Vagina (tissue), 2 donors: ENCODE measurements around the gene VIPR2. TPM values are rescaled to one million over a fixed set of nuclear protein-coding genes. Genes with fewer than 3 reads are reported as not detected.

Source experiments
- DNase-seq, 2 donors: peaks; one replicate each; pipeline ENCODE4 v3.0.0-alpha.2; 2017; ENCODE audit errors: extremely low spot score in 2 of 2
- H3K27ac ChIP-seq: fragments of 200-600 bp; sonication (generic); one replicate; pipeline ENCODE4 v1.5.1; 2019
- H3K27me3 ChIP-seq: fragments of 200-600 bp; sonication (generic); one replicate; pipeline ENCODE4 v1.5.1; 2019
- H3K36me3 ChIP-seq, 2 donors: fragments of 200-600 bp; sonication (generic); one replicate each; pipeline ENCODE4 v1.5.1; 2017 to 2019
- H3K4me1 ChIP-seq: fragments of 200-600 bp; sonication (generic); one replicate; pipeline ENCODE4 v1.5.1; 2019
- H3K4me3 ChIP-seq, 2 donors: fragments of 200-600 bp; sonication (generic); 1 replicate in 1 of 2; 2 replicates in 1 of 2; pipeline ENCODE4 v1.5.1; 2016 to 2019
- H3K9me3 ChIP-seq: fragments of 200-600 bp; sonication (generic); one replicate; pipeline ENCODE4 v1.5.1; 2019
- POLR2A ChIP-seq, 2 donors: fragments of 450-650 bp; IDR thresholded peaks; one replicate each; pipeline ENCODE4 v1.6.1; 2017; ENCODE audit warnings: antibody characterized with exemption in 2 of 2, mild to moderate bottlenecking in 2 of 2, moderate library complexity in 2 of 2
- POLR2AphosphoS5 ChIP-seq, 2 donors: sonication (generic); formaldehyde crosslinking; IDR thresholded peaks; one replicate each; pipeline ENCODE4 v1.9.0; 2017; ENCODE audit warnings: antibody characterized with exemption in 2 of 2, mild to moderate bottlenecking in 2 of 2, low read depth in 1 of 2; ENCODE audit not compliant: insufficient read depth in 1 of 2
- intact Hi-C: fragments of 100-400 bp; cut with DNase I; formaldehyde crosslinking; loops from one replicate; pipeline ENCODE4 v1.15.1; 2023
- total RNA-seq: library from RNA; depleted of rRNA; stranded (reverse); fragments of >200 nt; gene quantifications from one replicate; pipeline ENCODE4 v1.2.3, GENCODE V29; 2016
- TF ChIP-seq, protein P1 (sequence below), 3 experiments: fragments of 450-650 bp in 2 of 3; fragments of 200-600 bp in 1 of 3; sonication (generic) in 1 of 3; IDR thresholded peaks; one replicate each; pipeline ENCODE4 v1.5.1; 2017 to 2019; ENCODE audit warnings: antibody characterized with exemption in 3 of 3, mild to moderate bottlenecking in 2 of 3, moderate library complexity in 2 of 3

Gene VIPR2
- total RNA-seq, 1 donor from 2014 or later, result 11.3 TPM

DNA sequence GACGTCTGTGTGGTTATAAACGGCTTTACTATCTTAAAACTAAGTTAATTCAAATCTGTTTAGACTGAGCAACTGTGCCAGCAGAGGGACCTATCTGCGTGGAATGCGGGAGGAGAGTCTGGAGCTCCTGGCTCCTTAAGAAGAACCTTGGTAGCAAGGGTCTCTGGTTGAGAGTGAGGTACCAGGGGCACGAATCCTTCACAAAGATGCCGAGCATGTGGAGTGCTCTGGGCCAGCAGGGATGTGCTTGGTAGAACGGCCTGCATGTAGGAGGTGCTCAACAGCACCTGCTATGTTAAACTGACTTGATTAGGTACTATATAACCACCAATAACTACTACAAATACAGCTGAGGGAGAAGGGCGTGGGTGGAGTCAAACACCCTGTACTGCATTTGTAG, 102.6 kb downstream of the VIPR2 start:
- no peaks in the 10 kb centered on the region for H3K9me3 ChIP-seq
- H3K36me3 ChIP-seq, result no peaks in the 10 kb centered on the region
- no peaks in the 10 kb centered on the region for H3K27me3 ChIP-seq
- H3K4me1 ChIP-seq, result no peaks in the 10 kb centered on the region
- H3K4me3 ChIP-seq, result no peak overlapping the region
- TF ChIP-seq POLR2AphosphoS5 (IDR thresholded peaks at IDR 0.05; ENCODE audit: insufficient read depth in 1 of 2, low read depth in 1 of 2) (no peak), POLR2A (IDR thresholded peaks at IDR 0.05) (no peak)
- TF ChIP-seq, protein P1, sequence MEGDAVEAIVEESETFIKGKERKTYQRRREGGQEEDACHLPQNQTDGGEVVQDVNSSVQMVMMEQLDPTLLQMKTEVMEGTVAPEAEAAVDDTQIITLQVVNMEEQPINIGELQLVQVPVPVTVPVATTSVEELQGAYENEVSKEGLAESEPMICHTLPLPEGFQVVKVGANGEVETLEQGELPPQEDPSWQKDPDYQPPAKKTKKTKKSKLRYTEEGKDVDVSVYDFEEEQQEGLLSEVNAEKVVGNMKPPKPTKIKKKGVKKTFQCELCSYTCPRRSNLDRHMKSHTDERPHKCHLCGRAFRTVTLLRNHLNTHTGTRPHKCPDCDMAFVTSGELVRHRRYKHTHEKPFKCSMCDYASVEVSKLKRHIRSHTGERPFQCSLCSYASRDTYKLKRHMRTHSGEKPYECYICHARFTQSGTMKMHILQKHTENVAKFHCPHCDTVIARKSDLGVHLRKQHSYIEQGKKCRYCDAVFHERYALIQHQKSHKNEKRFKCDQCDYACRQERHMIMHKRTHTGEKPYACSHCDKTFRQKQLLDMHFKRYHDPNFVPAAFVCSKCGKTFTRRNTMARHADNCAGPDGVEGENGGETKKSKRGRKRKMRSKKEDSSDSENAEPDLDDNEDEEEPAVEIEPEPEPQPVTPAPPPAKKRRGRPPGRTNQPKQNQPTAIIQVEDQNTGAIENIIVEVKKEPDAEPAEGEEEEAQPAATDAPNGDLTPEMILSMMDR (IDR thresholded peaks at IDR 0.05), result no peak
- peak overlapping the region; percentile 16 for H3K27ac ChIP-seq
- intact Hi-C loops, result no loop called here
- DNase-seq, result no peak

DNA sequence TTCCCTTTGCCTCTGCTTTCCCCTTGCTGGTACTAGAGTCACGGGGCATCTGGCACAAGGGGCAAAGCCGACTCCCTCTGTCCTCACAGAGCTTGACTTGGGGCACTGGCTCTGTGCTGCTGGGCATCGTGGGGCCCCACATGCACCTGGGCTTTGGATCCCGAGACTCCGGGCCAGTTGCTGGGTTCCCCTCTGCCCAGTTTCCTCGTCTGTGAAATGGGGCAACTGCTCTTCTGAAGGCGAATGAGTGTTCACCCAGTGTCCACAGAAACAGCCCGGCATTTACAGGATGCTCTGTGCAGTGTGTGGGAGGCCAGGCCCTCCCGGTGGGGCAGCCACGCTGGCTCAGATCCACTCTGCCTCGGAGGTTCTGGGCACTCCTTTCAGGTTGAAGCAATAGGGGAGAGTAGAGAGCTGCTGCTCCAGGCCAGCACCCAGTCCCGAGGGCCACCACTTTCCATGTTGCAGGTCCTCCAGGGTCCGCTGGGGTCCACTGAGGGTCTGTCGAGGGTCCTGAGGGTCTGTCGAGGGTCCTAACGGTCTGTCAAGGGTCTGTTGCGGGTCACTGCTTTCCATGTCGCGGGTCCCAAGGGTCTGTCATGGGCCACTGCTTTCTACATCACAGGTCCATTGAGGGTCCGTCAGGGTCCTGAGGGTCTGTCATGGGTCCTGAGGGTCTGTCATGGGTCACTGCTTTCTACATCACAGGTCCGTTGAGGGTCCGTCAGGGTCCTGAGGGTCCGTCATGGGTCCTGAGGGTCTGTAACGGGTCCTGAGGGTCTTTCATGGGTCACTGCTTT, 103.6 kb downstream of the VIPR2 start:
- TF ChIP-seq POLR2AphosphoS5 (IDR thresholded peaks at IDR 0.05; ENCODE audit: insufficient read depth in 1 of 2, low read depth in 1 of 2) (no peak), POLR2A (IDR thresholded peaks at IDR 0.05) (no peak)
- TF ChIP-seq, protein P1 (IDR thresholded peaks at IDR 0.05), result no peak
- Histone ChIP-seq H3K4me3 (no peak overlapping the region), H3K27me3 (no peaks in the 10 kb centered on the region), H3K4me1 (no peaks in the 10 kb centered on the region), H3K9me3 (no peaks in the 10 kb centered on the region), H3K36me3 (no peaks in the 10 kb centered on the region), H3K27ac (no peak overlapping the region)
- peak; percentile 87 to 93 for DNase-seq
- intact Hi-C loops, result no loop called here

DNA sequence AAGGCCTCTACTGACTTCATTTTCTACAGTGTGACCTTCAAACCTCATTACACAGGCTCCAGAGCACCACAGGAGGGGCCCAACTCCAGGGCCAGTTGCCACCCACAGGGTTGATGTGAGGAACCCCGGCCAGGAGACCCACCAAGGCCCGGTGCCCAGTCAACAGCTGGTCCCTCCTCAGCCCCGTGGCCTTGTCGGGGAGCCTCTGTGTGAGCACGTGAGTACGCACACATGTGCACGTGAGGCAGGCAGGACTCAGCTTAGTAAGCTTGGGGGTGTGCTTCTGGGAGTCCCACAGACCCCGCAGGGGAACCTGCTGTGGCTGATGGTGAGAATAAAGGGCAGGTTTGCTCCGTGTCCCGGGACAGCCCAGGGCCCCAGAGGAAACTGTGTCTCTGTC, 104.5 kb downstream of the VIPR2 start:
- TF ChIP-seq POLR2AphosphoS5 (IDR thresholded peaks at IDR 0.05; ENCODE audit: insufficient read depth in 1 of 2, low read depth in 1 of 2) (no peak), POLR2A (IDR thresholded peaks at IDR 0.05) (no peak)
- TF ChIP-seq, protein P1 (IDR thresholded peaks at IDR 0.05), result no peak
- H3K27me3 ChIP-seq, result no peaks in the 10 kb centered on the region
- intact Hi-C loops, result no loop called here
- DNase-seq, result peak in 1 of 2 donors; percentile 61
- no peak overlapping the region for H3K27ac ChIP-seq
- no peaks in the 10 kb centered on the region for H3K4me1 ChIP-seq
- H3K36me3 ChIP-seq, result no peaks in the 10 kb centered on the region
- no peak overlapping the region for H3K4me3 ChIP-seq
- H3K9me3 ChIP-seq, result no peaks in the 10 kb centered on the region

DNA sequence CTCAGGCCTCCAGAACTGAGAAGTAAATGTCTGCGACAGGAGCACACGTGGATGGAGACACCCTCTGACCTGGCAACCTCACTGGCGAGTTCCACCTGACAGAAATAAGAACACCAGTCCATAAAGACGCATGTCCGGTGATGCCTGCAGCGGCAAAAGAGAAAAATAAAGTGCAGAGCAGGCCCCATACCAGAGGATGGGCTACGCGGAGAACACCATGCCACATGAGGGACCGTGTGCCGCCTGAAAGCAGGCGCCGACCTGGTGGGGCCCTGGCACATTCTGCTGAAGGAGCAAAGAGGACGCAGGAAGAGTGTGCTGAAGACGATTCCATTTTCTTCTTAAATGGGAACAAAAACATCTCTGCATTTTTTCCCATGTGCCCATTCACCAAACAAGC, 105.0 kb downstream of the VIPR2 start:
- Histone ChIP-seq H3K27me3 (no peaks in the 10 kb centered on the region), H3K4me3 (no peak overlapping the region), H3K27ac (no peak overlapping the region), H3K36me3 (no peaks in the 10 kb centered on the region), H3K9me3 (no peaks in the 10 kb centered on the region), H3K4me1 (no peaks in the 10 kb centered on the region)
- DNase-seq, result no peak
- TF ChIP-seq POLR2A (IDR thresholded peaks at IDR 0.05), result no peak
- TF ChIP-seq, protein P1 (IDR thresholded peaks at IDR 0.05), result no peak
- TF ChIP-seq POLR2AphosphoS5 (IDR thresholded peaks at IDR 0.05; ENCODE audit: insufficient read depth in 1 of 2, low read depth in 1 of 2), result no peak
- intact Hi-C loops, result no loop called here

DNA sequence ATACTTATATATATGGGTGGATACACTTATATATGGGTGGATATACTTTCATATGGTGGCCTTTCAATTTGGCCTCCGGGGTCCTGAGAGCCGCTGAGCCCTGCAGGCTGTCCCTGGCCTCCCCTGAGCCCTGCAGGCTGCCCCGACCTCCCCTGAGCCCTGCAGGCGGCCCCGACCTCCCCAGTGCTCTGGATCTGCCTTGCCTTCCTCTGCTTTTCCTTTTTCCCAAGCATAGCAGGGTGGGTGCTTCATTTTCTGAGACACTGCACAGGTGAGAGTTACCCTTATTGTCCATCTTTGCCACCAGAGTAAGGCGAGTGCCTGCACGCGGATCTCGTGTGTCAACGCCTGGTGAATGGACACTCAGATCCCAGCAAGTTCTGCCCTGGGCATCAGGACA, 106.6 kb downstream of the VIPR2 start:
- intact Hi-C loops, result no loop called here
- no peak for DNase-seq

More for the DNA sequence above, 106.6 kb downstream of the VIPR2 start:
- H3K27ac ChIP-seq, result no peak overlapping the region
- H3K4me3 ChIP-seq, result no peak overlapping the region
- no peaks in the 10 kb centered on the region for H3K4me1 ChIP-seq
- H3K9me3 ChIP-seq, result no peaks in the 10 kb centered on the region
- H3K27me3 ChIP-seq, result no peaks in the 10 kb centered on the region
- TF ChIP-seq POLR2A (IDR thresholded peaks at IDR 0.05) (no peak), POLR2AphosphoS5 (IDR thresholded peaks at IDR 0.05; ENCODE audit: insufficient read depth in 1 of 2, low read depth in 1 of 2) (no peak)
- H3K36me3 ChIP-seq, result no peaks in the 10 kb centered on the region
